Body of pancreas (tissue), 4 donors: ENCODE data around the gene C4orf50.

Source experiments
- CTCF ChIP-seq, 7 experiments: fragments of 450-650 bp in 4 of 7; fragments of 200-600 bp in 3 of 7; sonication (generic) in 3 of 7; IDR thresholded peaks; one replicate each; pipeline ENCODE4 v1.5.1; 2016 to 2019; ENCODE audit warnings: antibody characterized with exemption in 7 of 7
- POLR2A ChIP-seq, 3 donors: fragments of 450-650 bp; IDR thresholded peaks; one replicate each; pipeline ENCODE4 v1.6.1; 2016; ENCODE audit warnings: antibody characterized with exemption in 3 of 3, mild to moderate bottlenecking in 2 of 3

DNA sequence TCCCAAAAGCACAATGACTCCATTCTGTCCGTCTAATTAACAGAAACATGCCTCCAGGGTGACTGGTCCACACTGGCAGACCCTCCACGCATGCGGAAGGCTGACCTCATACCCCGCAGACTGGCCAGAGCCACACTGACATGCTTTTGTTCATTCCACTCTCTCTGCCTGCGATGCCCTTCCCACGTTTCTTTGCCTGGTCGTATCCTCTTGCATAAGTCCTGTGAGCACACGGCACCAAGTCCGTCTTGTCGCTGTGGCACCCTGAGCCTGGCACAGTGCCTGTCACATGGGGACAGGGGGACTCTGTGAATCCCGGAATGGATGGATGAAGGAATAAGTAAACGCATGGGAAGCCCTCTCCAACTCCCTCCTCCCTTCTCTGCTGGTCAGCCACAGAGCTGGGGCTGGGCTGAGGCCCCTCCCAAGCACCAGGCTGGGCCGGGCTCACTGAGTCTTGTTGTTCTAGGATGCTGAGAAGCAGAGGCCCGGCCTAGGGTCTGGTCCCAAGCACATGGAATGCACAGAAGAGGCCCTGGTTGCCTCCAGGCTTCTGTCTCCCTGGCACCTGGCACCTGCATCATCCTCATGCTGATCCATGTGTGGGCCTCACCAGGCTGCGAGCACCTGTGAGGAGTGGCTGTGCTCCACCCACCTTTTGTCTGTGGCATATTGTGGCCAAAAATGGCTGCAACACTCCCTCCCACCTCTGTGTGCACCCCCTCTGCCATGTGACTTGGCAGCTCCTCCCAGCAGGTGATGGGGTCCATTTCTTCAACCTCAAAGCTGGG is 38.9 kb upstream of the C4orf50 start:
- no peak for TF ChIP-seq CTCF (IDR thresholded peaks at IDR 0.05)
- no peak for TF ChIP-seq POLR2A (IDR thresholded peaks at IDR 0.05)
